Fibroblast of upper back skin (primary cell): ENCODE measurements around the gene GLCCI1.
A peak's percentile ranks its signal among the peaks of the same experiment; 100 is the strongest.
"Not testable (repeated sequence)": the region's sequence is repeated elsewhere in the genome, so short reads cannot be mapped to it uniquely, and the experiment has no call there.

Source experiments
- DNase-seq: peaks from one replicate; pipeline ENCODE4 v3.0.0-alpha.2; 2013

The GLCCI1 gene

DNA sequence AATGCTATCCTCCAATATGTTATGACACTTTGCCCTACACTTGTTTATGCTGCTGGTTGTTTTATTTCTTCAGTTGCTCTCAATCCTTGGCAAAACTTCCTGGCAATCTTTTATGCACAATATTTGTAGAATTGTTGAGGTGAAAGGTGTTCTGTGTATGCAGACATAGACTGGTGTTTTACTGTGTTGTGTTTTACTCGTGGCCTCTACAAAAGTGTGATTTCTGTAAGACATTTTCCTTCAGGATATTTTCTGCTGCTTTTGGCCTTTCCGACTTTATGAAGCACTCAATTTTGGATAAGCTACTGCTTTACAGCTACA, 21.8 kb downstream of the GLCCI1 start:
- DNase-seq: no peak

DNA sequence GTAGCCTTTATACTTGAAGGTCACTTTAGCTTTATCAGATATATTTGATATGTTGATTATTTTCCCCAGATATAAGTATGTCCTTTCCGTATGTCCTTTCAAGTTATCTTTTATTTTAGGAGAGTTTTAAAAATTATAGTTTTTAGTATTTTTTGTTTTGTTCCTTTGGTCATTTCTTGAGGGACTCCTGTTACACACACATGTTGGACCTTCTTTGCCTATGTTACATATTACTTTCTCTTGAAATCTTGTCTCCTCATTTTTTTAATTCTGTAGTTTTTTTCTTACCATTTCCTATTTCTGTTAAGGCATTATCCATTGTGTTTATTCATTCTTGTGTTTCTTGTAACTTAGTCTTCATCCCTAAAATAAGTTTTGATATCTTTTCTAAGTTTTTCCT, 23.9 kb downstream of the GLCCI1 start:
- DNase-seq: no peak

DNA sequence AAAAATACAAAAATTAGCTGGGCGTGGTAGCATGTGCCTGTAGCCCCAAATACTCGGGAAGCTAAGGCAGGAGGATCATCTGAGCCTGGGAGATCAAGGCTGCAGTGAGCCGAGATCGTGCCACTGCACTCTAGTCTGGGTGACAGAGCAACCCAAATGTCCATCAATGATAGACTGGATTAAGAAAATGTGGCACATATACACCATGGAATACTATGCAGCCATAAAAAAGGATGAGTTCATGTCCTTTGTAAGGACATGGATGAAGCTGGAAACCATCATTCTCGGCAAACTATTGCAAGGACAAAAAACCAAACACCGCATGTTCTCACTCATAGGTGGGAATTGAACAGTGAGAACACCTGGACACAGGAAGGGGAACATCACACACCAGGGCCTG, 26.8 kb downstream of the GLCCI1 start:
- not testable (repeated sequence) for DNase-seq

DNA sequence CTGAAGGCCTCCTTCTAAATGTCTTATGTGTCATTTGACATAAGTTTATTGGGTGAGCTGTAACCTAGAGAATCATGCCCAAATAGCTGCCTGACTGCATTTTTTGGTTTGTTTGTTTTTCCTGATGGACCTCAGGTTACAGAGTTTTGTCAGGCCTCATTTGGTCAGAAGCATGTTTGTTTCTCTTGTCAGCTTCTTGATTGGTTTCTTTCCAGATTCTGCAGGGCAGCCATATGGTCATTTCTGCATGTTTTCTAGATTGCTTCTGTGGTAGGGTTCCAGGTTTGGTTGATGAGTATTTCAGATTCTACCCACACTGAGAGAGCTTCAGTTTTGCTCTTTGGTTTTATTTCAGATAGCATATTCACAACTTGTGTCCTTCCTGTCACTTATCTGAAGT, 28.0 kb downstream of the GLCCI1 start:
- peak; percentile 2 for DNase-seq

DNA sequence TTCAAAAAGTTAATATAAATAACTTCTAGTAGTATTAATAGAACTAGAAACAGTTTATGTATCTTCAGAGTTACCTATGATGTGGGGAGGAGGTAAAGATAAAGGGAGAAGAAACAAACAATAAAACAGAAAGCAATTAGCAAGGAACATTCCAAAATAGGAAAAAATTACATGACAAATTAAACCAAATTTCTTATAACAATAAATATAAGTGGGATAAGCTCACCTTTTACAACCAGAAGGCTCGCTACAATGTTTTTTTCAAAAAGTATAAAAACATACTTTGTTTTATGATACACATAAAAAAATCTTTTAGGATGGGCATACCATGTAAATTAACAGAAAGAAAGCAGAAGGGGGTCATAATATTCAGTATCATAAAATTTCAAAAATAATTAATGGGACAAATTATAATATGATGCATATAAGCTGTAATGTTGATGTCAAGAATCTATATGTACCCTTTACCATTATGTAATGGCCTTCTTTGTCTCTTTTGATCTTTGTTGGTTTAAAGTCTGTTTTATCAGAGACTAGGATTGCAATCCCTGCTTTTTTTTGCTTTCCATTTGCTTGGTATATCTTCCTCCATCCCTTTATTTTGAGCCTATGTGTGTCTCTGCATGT, 31.8 kb downstream of the GLCCI1 start:
- DNase-seq: no peak

DNA sequence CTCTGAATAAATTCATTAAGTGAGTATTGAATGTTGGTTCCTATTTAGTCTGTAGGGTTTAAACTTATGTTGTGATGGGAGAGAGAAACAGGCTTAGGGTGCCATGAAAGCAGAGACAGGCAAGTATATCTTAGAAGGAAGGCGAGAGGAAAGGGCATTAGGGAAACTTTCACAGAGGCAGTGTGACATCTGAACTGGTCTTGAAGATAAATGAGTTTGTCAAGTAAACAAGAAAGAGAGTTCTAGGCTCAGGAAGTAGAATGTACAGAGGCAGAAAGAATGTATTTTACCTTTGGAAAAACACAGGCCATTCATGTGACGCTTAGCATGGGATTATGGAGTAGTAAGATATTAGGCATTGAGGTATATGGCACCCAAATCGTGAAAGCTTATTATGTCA, 34.5 kb downstream of the GLCCI1 start:
- no peak for DNase-seq

DNA sequence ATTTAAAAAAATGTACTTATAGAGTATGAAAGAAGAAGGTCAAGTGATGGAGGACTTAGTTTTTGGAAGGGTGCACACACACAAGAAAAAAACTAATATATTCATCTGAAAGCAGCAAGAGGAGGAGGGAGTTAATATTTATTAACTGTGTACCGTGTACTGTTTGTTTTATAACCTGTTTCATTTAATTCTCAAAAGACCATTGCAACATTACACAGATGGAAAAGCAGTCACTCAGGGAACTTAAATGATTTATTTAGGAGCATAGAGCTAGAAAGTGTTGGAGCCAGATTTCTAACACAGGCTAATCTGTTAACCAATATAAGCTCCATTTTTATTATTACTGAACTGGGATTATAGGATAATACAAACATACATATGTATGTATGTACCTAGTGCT, 36.7 kb downstream of the GLCCI1 start:
- no peak for DNase-seq

DNA sequence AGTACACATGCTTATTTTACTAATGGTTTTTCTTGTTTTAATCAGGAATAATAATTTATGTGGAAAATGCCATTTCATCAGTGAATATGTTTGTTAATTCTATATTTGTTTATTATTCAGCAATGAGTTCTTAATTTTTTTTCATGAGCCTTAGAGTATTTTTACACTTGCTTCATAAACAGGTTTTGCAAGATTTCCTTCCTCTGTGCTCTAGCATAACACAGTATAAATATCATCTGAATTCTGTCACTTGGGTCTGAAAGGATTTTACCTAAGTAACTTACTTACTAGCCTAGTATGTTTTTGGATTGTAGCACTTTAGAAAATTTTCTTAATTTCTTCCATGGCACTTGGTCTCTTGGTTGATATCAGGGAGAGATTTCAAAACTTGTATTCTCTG, 45.8 kb downstream of the GLCCI1 start:
- DNase-seq: no peak

DNA sequence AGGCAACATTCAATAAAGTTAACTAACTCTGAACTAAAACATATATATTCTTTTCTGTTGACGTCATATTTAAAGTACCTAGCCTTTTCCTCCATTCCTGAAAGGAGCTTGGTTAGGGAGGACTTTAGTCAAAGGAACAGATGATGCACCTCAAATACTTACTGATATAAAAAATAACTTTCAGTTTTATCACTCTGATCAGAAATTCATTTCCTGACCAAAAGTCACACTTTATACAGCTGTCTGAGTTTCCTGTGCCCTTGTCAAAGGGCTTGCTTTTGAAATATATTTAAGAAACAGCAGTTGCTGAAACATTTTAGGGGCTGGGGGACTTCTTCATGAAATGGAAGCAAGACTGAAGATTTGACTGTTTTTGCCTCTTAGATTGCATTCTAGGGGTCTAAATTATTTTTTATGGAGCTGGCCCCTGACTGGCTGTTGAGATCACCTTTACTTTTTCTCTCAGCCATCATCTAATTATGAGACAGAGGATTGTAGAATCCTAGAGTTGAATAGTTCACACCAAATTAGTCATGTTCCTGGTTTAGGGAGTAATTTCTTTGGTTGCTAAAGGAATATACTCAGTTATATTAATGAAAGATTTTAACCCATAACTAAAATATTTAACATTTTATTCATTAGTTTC, 46.6 kb downstream of the GLCCI1 start:
- no peak for DNase-seq

DNA sequence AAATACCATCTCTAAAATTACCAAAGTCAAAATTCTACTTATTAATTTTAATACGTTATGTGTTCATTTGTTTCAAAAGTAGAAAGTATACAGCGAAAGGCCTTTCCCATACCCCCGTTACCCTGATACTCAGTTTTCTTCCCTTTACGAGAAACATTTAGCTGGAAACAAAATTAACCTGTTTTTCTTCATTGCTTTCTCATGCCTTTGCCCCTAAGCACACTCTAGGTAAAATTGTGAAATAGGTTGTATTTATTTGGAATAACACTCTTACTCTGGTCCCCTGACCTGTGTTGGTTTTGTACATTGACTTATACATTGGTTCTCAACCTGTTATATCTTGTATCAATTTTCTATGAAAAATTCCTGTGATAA, 47.1 kb downstream of the GLCCI1 start:
- DNase-seq: no peak

DNA sequence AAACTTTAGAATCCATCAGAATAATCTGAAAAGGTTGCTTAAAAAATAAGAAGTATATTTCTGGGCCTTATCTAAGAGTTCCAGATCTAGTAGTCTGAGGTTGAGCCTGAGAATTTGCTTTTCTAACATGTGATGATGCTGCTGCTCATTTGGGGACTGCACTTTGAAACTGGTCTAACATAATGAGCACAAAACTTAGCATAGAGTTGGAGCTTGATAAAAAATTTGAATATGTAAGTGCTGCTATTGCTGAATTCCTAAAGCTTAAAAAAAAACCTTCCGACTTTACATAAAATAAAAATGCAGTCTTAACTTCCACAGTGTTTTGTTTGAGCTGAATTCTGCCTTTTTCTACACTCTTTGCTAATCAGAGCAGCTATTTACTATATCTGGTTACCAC, 48.8 kb downstream of the GLCCI1 start:
- DNase-seq: no peak

DNA sequence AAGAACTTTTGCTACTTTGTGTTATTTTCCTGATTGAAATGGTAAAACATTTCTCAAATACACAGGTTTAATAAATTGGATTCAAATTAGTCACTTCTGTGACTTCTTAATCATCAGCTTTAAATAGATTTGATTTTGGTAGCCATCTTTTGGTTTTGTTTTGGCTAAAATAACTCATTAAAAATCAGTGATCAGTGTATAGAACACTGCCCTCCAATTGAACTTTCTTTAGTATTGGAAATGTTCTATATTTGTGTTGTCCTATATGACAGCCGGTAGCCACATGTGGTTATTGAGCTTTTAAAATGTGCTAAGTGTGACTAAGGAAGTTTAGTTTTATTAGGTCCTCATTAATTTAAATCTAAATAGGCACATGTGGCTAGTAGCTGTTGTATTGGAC, 50.4 kb downstream of the GLCCI1 start:
- no peak for DNase-seq

DNA sequence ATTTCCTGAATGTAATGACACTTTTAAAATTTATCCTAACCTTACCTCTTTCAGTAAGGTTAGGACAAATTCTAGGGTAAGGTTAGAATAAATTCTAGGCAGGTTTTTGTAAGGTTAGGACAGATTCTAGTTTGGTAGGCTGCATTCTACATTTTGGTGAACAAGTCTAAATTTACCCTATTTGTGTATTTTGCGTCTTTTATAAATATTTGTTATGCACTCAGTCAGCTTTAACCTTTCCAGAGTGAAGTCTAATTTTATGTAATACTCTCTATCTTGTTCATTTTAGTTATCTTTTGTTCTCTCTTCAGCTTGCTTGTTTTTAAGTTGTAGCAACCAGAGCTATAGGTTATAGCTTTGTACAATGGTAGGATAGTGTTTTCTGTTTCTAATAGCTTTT, 54.0 kb downstream of the GLCCI1 start:
- no peak for DNase-seq

DNA sequence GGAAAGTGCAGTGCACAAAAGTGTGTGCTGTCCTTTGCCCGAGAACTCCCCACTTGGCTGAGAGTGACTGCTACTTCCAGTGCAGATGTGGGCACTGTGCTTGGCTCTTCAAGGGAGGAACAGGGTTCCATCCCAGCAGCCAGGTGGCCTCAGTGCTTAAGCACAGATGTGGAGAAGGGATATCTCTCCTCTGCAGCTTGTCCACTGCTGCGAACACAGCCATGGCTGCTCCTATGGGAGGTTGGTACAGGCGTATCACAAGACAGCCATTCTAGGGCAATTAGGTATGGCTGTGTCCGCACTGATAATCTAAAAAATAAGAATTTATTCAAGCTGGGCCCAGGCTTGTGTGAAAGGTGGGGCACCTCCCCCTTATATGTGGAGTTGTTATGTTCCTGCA, 66.6 kb downstream of the GLCCI1 start:
- no peak for DNase-seq

DNA sequence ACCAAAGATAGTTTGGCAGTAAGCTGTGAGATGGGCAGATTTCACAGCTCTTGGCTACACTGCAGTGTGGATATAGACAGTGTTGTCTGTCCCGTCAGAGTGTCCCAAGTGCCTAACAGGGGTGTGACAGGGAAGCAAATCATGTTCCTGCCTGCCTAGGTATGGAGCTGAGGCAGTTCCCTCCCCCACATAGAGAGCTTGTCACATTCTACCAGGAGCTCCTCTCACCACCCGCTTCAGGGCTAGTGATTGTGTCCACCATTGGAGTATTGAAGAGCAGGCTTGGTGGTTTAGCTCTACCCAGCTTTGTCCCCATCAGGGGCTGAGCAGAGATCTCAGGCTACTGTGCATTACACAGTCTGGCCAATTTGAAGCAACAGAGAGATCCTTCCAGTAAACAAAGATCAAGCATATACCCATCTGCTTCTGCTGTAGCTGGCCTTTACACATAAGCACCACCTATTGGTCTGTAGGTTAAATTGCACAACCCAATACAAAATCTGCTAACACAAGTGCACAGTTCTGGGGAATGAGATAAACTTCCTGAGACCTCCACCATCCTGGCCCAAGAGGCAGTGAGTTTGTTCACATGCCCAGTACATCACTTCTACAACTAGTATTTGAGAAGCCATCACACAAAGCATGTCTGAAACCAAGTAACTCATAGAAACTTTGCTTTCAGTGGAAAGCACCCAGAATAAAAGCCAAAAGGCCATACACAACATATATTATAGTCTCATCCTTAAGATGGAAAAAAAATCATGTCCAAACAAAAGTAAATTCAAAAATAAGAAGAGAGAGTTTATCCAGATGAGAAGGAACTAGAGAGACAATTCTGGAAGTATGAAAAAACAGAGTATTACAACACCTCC, 67.3 kb downstream of the GLCCI1 start:
- peak; percentile 18 for DNase-seq

DNA sequence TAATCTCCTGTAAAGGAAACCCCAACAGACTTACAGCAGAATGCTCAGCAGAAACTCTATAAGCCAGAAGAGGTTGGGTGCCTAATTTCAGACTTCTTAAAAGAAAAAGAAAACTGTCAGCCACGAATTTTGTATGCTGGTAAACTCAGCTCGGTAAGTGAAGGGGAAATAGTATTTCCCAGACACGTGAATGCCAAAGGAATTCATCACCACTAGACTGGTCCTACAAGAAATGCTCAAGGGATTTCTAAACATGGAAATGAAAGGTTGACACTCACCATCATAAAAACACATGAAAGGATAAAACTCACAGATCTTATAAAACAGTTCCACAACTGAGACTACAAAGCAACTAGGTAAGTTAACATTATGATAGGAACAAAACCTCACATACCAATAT, 68.6 kb downstream of the GLCCI1 start:
- peak; percentile 5 for DNase-seq

DNA sequence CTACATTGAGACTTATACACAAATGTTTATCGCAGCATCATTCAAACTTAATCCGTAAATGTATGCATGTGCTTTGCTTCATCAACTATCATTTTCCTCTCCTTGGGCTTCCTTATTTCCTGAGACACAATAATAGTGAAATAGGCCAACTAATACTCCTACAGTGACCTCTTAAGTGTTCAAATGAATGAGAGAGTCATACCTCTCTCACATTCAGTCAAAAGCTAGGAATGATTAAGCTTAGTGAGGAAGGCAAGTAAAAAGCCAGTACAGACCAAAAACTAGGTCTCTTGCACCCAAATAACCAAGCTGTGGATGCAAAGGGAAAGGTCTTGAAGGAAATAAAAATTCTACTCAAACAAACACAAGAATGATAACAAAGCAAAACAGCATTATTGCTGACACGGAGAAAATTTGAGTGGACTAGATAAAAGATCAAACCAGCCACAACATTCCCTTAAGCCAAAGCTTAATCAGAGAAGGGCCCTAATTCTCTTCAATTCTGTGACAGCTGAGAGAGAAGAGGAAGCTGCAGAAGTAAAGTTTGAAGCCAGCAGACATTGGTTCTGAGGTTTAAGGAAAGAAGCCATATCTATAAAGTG, 72.3 kb downstream of the GLCCI1 start:
- no peak for DNase-seq

DNA sequence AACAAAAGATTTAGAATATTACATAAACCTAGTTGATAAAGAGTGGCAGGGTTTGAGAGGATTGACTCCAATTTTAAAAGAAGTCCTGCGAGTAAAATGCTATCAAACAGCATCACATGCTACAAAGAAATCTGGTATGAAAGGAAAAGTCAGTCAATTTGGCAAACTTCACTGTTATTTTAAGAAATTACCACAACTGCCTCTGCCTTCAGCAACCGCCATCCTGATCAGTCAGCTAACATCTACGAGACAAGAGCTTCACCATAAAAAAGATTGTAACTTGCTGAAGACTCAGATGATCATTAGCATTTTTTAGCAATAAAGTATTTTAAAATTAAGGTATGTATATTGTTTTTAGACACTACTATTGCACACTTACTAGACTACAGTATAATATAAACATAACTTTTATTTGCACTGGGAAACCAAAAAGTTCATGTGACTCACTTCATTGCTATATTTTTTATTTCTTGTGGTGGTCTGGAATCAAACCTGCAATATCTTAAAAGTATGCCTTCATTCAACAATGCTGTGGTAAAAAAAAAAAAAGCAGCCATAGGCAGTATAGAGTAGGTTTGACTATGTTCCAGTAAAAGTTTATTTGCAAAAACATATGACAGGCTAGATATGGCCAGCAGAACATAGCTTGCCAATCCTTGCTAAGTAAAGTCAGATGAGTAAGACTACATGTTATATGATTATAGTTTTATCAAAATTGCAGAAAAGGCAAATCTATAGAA, 74.4 kb downstream of the GLCCI1 start:
- DNase-seq: peak; percentile 72

DNA sequence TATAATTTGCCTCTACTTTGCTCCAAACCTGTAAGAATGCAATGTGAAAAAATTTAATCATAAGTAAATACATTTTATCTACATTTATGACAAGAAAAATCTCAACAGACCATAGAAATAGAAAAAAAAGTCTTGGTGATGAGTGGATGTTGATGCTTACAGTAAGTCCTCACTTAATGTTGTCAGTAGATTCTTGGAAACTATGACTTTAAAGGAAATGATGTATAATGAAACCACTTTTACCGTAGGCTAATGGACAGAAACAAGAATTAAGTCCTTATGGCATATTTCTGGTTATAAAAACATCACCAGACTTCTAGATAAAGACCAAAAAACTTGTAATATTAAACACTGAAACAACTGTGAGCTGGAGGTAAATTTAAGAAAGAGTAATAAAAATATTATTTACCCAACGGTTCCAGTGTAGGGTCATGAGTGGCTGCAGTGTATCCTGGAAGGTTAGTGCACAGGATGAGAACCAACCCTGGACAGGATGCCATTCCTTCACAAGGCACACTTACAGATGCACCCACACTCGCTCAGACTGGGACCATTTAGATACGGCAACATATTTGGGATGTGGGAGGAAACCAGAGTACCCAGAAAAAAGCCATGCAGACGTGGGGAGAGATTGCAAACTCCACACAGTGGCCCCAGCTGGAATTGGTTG, 76.3 kb downstream of the GLCCI1 start:
- DNase-seq: no peak

DNA sequence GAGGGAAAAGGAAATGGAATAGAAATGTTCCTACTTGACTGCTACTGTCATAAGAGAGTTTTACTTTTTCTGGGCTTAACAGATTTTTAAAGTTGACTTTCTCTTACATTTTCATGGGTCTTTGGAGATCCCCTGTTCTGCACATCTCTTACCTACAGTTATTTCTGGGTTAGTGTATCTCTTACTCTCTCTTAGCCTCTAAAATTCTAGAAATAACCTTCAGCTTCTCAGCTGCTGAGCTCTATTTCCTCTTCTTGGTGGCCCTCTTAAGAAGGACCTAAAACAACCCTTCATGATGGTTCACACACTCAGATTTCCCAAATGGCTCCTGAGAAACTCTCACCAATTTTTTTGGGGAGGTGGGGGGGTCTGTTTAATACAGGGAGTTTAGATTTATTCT, 79.5 kb downstream of the GLCCI1 start:
- not testable (repeated sequence) for DNase-seq

DNA sequence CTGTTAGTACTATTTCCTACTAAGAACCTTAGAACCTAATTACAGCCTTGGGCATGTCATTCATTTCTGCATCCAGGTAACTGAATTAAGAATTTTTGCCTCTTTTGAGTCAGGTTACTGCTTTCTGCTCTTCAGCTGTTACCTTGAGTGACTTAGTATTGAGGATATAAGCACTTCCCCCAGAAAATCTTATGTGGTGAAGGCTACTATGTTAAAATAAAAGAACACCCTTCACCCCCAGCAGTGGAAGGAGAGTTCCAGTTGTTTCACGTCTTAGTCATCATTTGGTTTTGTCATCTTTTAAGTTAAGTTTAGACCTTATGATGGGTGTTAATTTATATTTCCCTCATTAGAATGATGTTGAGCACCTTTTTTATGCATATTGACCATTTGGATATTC, 82.8 kb downstream of the GLCCI1 start:
- DNase-seq: no peak

DNA sequence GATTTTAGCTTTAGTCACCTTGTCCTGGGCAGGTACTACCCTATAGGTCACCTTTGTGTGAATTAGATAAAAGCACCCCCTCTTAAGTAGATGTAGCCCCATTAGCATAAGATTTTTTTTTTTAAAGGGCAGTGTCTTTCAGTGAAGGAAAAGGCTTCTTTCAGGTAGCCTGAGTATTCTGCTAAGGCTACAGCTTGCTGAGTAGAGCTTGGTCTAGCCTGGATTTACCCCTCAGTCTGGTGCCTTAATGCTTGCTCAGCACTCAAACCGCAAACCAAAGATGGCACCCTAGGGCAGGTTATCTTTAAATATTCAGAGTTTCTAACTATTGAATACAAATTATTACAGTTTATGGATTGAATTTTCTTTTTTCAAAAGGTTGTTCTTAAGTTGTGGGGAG, 83.4 kb downstream of the GLCCI1 start:
- DNase-seq: no peak

DNA sequence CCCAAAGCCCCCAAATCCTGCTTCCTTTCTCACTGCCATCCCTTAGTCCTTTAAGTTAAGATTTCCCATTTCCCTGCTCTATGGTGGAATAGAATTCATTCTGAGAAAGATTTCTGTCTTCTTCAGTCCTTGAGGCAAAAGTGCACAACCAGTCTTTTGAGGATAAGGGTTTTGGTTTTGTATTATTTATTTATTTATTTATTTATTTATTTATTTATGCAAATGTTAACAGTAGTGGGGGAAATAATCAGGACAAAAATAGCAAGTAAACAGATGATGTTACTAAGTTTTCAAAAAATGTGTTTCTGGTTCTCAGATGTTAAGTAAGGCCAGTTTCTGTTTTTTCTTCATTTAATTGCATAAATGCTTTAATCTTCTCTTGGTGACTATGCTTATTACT, 84.2 kb downstream of the GLCCI1 start:
- DNase-seq: no peak
